GM12873 (cell line): ENCODE results near the gene MAP4K4.

ENCODE experiments used
- TF ChIP-seq, protein P1 (sequence below): IDR thresholded peaks from 2 replicates; pipeline ENCODE4 v1.5.1; 2012; ENCODE audit warnings: low read depth, mild to moderate bottlenecking, moderate library complexity, low read length, control low read depth; ENCODE audit not compliant: insufficient read depth; ENCODE audit errors: missing control alignments

Gene MAP4K4

DNA sequence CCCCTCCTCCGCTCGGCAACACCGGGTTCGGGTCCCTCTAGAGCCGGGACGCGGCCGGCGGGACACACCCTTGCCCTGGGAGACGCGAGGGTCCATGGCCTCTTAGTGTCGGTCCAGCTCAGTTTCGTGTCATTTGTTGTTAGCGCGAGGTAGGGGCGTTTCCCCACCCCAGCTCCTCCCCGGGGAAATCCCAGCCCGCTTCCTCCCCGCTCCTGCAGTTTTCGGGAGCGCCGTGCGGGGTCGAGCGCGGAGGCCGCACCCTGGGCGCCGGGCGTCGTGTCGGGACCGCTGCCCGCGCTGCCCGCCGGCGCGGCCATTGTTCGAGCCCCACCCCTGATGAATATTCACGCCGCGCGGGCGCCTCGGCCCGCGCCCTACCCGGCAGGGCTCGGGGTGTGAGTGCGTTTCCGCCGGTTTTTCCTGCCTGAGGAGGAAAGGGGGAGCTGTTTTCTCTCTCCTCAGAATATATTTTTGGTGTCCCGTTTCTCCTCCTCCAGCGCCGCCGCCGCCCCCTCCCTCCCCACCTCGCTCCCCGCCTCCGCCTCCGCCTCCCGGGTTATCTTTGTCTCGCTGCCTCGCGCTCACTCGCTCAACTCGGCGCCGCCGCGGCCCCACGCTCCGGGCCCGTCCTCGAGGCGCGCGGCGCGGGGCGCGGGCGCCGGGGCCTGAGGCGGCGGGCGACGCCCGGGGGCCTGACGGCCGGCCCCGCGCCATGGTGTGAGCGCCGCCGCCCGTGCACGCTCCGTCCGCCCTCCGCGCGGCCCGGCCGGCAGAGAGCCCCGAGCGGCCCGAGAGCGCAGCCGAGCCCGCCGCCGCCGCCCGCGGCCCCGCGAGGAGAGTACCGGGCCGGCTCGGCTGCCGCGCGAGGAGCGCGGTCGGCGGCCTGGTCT is at the start of gene MAP4K4:
MAP4K4 (plus strand) TSS at position 584 of the 890 bp plus-strand sequence. CDS start 374 bp downstream, outside the sequence.
- TF ChIP-seq, protein P1, sequence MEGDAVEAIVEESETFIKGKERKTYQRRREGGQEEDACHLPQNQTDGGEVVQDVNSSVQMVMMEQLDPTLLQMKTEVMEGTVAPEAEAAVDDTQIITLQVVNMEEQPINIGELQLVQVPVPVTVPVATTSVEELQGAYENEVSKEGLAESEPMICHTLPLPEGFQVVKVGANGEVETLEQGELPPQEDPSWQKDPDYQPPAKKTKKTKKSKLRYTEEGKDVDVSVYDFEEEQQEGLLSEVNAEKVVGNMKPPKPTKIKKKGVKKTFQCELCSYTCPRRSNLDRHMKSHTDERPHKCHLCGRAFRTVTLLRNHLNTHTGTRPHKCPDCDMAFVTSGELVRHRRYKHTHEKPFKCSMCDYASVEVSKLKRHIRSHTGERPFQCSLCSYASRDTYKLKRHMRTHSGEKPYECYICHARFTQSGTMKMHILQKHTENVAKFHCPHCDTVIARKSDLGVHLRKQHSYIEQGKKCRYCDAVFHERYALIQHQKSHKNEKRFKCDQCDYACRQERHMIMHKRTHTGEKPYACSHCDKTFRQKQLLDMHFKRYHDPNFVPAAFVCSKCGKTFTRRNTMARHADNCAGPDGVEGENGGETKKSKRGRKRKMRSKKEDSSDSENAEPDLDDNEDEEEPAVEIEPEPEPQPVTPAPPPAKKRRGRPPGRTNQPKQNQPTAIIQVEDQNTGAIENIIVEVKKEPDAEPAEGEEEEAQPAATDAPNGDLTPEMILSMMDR, result no peak

DNA sequence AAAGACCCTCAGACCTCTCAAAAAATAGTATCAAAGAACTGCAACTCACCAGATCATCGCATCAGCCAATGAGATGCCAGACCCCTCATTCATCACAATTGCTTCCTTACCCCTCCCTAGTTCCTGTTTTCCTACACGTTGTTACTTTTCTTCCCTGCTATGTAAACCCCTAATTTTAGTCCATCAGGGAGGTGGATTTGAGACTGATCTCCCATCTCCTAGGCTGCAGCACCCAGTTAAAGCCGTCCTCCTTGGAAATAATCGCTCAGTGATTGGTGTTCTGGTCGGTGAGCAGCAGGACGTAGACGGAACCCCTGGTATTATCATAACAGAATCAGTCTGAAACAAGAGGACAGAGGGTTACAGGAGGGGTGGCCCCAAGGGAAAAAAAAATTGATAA is 44.0 kb upstream of the MAP4K4 start:
- TF ChIP-seq, protein P1, result no peak

DNA sequence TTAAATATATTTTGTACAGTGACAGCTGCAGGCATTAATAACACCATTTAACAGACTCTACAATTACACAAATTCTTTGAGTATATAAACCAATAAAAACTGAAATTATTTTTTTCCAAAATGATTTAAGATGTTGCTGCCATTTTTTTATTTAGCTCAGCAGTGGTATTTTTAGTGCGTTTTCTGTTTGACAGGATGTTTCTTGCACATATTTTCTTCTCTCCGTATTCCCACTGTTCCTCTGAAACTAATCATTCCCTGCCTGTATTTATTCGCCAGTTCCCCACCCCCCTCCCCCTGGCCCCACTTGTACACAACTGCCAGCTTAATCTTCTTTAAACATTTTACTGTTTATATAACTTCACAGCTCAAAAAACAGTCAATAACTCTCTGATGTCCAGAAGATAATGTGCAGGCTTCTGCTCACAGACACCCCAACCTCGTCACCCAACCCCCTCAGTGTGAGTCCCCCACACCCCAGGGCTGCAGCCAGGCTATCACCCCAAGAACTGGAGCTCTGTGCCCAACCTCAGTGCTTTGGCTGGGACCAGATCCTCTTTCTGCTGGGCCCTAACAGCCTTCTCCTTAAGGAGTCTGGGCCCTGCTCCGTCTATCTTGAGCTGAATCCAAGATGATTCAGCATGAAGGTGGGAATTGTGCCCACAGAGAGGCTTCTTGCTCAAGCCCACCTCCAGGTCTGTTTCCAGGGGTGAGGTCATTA is 41.6 kb upstream of the MAP4K4 start:
- TF ChIP-seq, protein P1, result no peak

DNA sequence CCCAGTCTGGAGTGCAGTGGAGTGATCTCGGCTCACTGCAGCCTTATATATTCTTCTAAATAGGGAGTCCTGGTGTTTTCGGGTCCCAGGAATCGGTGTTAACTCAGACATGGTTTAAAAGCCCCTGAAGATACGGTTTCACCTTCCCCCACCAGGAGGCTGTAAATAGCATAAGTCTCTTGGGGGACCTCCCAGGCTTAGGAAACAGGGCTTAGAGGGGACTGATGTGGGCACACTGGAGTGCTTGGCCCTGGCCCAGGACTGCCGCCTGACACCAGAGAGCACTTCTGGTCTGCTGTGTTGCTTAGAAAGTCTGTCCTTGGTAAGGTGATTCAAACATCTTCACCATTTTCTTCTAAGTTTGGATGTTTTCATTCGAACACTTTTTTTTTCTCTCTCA is 39.7 kb upstream of the MAP4K4 start:
- TF ChIP-seq, protein P1, result no peak

DNA sequence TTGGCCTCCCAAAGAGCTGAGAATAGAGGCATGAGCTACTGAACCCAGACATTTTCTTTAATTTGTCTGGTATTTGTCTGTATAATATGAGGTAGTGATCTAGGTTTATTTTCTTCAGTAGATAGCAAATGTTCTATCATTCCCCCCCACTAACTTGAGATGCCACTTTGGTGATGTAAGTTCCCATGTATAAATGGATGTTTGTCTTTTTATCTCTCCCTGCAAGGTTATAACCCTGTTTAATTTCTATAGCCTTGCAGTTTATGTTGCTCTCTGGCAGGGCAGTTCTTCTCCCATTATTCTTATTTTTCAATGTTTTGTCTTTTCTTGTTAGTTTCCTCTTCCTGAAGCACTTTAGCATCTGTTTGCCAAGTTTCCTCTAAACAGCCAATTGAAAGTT is 39.1 kb upstream of the MAP4K4 start:
- TF ChIP-seq, protein P1, result no peak

DNA sequence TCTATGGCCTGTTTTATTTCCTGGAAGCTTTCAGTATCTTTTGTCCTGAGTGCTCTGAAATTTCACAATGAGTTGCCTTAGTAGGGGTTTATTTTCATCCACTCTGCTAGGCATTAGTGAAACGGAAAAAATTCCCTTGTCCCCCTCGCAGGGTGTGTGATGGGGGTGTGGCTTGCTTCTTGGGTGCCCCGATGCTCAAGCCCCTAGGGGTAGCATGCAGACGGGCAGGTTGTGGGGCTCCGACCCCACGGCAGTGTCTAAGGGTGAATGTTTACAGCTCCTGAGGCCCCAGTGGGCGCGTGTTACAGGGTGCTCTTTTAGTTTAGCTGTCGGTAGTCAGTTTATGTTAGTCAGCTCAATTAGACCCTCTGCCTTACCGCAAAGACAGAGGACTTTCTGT is 32.2 kb upstream of the MAP4K4 start:
- TF ChIP-seq, protein P1, result no peak

DNA sequence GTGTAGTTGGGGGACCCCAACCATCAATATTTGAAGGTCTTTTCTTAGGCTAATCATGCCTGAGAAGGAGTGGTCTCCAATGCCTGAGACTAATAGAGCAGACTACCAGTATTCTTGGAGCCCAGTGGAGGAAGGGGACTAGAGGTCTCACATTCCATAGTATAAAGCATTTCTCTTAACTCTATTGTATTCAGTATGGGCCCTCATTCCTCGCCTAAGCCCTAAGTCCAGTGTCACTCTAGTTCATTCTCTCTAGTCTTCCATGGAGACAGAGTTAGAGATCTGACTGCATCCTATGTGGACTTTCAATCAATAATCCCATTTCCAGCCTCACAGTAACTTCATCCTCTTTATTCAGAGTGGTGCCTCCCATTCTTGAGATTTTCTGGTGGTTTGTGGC is 29.7 kb upstream of the MAP4K4 start:
- TF ChIP-seq, protein P1, result no peak
